GM10847 (cell line): ENCODE results near the gene ABHD12.

Experiments used
- POLR2A ChIP-seq: IDR thresholded peaks from 2 replicates; pipeline ENCODE4 v1.6.1; 2011; ENCODE audit not compliant: insufficient read length; ENCODE audit errors: extremely low read depth

ABHD12 gene

DNA sequence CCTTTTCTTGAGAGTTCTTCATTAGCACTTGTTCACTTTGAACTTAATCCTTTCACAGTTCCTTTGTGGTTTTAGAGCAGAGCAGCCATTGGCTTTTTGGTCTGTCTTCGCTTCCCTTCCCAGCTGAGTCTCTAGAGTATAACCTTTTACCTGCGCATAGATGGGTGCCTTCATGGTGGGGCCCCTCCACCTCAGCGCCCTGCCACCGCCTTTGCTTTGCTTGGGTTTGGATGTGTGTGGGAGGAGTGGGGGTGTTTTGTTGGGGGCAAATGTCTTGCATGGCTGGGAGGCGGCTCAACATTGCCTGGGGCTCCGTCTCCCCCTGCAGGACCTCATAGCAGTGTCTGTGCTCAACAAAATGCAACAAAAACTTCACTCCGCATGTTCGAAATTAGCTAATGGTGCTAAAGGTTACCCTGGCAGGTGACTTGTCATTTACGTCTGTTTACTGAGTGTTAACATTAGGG lies 130.8 kb downstream of the ABHD12 start:
- TF ChIP-seq POLR2A: no peak

DNA sequence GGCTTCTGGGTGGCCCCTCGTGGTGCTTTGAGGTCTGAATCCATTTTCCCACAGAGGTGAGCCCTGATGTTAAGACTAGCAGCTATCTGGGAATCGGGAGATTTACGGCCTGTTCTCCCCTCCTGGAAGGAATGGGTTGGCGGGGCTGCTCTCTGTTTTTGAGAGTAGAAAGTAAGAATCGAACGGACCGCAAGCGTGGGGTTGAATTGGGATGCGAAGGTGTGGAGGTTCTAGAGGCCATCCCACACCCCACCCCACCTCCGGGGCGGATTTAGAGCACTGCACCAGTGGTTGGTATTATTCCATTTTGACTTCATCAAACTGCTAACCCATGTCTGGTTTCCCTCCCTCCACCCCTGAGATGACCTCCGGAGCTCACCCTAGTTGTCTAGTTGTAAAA lies 131.3 kb downstream of the ABHD12 start:
- TF ChIP-seq POLR2A: no peak

DNA sequence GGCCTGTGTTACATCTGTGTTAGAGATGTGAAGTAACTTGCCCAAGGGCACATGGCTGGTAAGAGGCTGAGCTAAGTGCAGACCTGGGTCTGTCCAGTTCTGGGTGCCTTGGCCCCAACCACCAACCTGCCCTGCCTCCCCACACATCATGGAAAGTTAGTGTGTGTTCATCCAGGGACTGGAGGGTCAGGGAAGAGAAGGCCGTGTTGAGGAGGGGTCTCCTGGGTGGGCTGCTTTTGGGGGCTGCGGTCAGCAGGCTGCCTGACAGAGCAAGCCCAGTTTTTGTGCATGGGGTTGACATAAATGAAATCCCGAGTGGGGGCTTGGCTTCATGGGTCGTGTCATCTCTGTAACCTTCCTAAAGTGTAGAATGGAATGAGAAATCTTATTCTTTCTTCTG lies 131.8 kb downstream of the ABHD12 start:
- TF ChIP-seq POLR2A: no peak

DNA sequence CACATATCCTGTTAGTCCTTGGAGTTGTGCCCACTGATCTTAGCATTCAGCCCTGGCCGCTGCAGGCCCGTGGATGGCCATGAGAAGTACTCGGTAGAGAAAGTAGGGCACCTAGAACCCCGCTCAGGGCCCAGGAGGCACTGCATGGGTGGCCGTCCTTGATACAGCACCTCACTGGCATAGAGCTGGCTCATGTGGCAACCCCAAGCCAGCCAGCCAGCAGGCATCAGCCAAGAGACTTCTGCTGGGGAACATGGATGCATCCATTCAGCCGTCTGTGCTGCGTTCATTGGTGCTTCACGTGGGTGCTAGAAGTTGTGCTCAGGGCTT lies 132.2 kb downstream of the ABHD12 start:
- TF ChIP-seq POLR2A: no peak

DNA sequence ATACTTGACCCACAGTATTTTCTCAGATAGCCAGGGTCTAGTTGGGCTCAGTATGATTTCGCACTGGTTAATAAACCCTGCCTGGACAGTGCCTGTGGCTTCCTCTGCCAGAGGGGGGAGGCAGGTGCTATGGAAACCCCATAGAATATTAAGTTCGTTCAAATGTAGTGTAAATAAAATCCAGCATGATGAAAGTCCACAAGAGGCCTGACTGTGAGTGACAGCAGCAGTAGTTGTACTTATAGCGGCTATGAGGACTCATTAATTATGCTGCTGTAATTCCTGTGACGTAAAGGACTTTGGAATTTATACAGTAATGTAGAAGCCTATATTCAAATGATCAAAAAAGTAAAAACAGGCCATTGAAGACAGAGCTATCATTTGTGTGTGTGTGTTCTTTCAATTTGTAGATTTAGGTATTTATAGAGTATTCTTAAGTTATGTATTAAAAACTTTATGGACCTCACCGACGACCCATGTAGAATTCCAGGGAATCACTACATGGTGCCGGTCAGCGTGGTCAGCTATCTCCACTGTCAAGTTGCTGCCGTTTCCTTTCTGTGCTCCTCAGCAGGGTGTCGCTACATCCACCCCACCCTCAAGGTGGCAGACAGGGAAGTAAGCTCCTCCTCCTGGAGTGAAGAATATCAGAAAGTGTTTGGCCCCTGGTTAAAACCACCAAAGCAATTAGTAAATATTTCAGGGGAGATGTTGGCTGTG lies 132.7 kb downstream of the ABHD12 start:
- TF ChIP-seq POLR2A: no peak

DNA sequence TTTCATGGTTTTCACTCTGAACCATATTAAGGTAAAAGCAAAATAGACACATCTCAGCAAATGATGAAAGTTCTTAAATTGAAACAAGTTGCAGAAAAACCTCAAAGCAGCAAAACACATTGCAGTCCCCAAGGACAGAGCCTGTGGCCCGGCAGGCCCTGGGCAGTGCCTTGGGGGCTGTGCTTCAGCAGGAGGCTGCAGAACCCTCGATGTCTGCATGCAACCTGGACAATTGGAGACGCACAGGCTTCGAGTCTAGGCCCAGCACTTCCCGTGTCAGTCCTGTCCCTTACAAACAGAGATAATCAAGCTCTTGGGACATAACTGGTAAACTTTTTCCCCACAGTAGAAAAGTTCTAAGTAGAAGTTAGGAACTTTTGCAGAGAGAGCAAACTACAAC lies 133.5 kb downstream of the ABHD12 start:
- TF ChIP-seq POLR2A: no peak

DNA sequence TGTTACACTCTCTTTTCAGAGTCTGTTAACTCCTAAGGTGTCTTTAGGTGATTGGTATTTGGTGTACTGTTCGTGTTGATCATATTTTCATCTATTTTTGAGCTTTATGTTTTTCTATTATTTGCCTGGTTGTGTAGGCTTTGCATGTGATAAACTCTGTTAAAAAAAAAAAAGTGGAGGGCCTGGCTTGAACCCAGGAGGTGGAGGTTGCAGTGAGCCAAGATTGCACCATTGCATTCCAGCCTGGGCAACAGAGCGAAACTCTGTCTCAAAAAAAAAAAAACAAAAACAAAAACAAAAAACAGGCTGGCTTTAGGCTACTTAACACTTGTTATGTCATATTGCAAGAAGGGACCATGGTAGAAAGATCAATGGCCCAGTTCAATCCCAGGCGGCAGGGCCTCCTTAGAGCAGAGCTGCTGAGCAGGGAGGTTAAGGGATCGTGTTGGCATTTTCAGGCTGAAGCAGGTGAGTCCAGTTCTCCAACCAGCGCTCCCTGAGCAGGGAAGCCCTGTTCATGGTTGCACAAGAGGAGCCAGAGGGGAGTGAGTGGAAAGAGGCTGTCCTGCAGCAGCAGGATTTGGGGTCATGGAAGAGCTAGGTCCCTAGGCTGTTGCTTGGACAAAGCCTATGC lies 134.3 kb downstream of the ABHD12 start:
- TF ChIP-seq POLR2A: no peak

DNA sequence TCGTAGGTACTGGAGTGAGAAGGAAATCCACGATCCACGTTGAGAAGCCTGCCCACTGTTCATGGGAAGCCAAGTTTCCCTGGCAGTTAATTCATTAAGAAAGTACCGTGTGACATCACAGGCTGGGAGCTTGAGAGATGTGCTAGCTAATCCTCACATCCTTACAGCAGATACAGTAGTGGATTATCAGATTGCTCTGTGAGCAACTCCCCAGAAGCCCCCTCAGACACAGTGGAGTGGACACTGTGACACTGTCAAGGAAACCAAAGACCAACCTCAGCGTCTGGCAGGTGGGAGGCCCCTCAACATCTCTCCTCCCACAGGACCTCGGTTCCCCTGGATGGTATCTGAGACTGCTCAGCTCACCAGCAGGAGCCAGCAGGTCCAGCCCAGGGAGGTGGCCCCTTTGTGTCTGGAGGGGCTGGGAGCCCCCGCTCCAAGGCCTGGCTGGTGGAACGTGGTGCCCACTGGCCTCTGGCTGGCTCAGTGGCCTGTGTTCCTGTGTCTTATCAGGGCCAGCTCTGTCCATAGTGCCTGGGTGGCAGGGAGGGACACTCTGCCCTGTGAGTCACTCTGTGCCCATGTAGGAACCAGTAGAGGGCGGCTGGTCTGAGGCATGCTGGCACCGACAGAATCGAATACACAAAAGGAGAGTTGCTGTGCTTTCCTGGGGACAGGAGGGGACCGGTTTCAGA lies 135.5 kb downstream of the ABHD12 start:
- no peak for TF ChIP-seq POLR2A

DNA sequence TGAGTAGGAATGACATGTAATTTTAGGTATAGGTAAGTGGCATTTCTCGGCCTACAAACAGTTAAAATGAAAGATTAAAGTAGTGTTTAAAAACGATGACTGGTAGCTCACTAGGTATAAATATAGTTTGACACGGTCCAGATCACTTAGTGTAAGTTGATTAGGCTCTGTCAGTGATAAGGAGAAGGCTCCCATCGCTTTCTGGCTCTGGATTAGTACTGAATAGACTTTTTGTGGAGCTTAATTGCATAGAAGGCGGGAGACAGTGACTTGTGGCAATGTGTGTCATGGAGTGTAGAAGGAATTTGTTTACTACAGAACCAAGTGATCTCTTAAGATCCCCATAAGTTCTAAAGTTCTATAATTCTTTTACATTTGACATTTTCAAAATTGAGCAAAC lies 136.1 kb downstream of the ABHD12 start:
- no peak for TF ChIP-seq POLR2A

DNA sequence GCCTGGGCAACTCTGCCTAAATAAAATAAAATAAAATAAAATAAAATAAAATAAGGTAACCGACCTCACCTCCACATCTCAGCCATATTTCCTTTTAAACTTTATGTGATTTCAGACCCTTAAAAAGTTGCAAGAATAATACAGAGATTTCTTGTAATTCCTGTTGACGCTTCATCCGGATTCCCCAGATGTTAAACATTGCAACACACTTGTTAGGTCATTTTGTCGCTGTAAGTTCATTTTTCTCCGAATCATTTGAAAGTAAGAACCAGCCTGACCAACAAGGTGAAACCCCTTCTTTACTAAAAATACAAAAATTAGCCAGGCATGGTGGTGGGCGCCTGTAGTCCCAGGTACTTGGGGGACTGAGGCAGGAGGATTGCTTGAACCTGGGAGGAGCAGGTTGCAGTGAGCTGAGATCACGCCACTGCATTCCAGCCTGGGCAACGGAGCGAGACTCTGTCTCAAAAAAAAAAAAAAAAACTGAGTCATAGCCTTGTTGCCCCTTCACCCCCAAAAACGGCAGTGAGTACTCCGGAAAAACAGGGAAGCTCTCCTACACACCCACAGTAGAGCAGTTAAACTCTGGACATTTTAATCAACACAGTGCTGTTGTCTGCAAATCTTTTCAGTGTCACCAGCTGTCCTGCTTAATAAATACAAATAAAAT lies 136.9 kb downstream of the ABHD12 start:
- no peak for TF ChIP-seq POLR2A

DNA sequence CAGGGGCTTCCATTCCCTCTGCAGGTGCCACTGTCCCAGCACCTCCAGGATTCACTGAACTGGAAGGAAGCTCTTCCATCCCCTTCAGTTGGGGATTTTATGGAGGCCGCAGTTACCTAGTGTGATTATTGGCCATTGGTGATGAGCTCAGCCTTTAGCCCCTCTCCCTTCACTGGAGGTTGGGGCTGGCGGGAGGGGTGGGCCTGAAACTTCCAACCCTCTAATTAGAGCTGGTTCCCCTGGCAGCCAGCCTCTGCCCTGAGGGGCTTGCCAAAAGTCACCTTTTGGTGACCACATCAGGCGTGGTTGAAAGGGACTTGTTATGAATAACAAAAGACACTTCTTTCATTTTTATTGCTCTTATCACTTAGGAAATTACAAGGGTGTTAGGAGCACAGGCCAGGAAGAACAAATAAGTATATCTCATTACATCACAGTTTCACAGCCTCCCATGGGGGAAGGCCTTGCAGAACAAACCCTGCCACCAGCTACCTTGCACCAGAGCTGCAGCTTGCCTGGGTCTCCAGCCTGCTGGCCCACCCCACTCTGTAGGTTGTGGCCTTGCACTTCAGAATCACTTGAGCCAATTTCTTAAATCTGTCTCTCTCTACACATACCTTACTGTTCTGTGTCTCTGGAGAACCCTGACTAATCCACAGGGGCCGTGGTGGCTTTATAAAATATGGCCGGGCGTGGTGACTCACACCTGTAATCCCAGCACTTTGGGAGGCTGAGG lies 137.8 kb downstream of the ABHD12 start:
- TF ChIP-seq POLR2A: no peak

DNA sequence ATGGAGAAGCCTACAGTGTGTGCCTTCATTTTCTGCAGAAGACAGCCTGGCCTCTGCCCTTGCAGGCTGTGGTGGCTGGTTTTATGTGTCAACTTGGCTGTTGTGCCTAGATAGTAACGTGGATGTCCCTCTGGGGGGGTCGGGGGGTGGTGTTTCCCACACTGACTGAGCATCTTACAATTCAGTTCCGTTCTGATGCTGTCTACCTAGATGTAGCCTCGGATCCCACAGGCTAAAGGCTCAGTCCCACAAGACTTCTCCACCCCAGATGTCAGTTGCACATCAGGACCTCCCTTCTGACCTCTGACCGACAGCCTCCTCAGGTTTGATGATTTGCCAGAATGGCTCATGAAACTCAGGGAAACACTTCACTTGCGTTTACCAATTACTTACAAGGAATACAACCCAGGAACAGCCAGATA lies 138.4 kb downstream of the ABHD12 start:
- no peak for TF ChIP-seq POLR2A

DNA sequence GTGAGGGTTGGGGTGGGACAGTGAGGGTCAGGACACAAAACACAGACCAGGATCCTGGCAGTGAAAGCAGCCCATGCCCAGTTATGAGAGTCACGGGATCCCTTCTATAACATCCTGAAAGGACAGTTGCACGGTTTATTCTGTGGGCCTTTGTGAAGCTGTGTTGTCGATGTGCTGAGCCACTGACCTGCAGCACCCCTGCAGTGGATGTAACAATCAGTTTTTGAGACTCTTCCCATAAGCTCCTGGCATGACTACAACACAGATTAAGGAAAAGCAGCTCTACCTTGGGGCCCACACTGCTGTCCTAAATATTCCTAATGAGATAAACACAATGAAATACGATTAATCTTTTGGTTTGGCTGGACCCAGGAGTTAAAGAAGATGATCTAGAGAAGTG lies 139.1 kb downstream of the ABHD12 start:
- no peak for TF ChIP-seq POLR2A

DNA sequence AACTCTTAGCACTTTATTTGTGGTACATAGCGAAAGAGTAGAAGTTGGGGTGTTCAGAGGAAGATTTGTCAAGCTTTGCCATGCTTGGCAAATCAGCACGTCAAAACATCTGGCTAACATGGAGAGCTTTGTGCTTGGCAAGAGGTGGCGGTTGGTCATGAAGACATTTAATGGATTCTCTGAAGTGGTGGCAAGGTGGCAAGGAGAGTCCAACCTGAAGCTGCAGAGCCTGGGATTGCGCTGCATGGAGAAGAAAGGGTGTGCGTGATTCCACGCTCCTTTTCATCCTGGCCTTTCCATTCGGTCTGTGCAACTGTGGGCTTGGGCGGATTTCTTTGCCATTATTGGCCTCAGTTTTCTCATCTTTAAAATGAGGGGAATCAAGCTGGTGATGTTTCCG lies 139.6 kb downstream of the ABHD12 start:
- no peak for TF ChIP-seq POLR2A

DNA sequence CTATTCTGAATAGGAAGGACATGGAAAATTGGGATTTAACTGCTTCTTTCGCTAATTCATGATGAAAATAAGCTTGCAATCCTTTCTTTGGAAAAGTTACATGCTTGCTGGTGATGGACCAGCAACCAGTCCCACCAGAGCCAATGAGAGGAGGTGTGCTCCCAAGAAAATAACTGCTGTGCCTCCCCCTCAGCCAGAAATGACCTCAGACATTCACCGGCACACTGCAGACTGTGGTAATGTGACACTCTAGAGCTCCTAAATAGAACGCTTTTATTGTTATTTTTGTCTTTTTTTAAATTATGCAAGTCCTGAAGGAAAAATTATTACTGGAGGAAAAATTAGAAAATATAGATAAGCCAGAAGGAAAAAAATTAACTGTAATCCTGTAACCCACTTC lies 140.1 kb downstream of the ABHD12 start:
- TF ChIP-seq POLR2A: no peak
